ENCODE results near the gene TRAT1.

DNA sequence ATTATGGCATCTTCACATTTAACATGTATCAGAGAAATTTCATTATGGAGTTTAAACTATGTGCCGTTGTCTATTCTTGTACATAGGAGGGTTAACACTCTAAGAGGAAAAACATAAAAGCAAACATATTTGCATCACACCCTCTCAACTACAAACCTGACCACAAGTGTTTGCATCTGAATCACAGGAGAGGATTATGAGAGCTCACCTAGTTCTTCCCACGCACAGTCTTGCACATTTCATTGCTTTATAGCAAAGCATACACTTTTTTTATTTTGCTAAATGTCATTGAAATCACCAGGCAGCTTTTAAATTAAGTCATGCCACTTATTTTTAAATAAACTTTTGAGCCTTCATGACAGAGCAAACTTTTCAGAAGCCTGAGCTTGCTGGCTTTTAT is 12.5 kb downstream of the TRAT1 start:
- no peak for TF ChIP-seq CTCF (conservative IDR thresholded peaks at IDR 0.05; ENCODE audit: low read length)
- TF ChIP-seq EZH2phosphoT487 (IDR thresholded peaks at IDR 0.05; ENCODE audit: borderline replicate concordance, low read depth, low read length) = no peak

Data from OCI-LY7 (cell line).